PC-9 (cell line): Measurements from ENCODE around the gene OSBPL2. TPM values are rescaled to one million over a fixed set of nuclear protein-coding genes. Genes with fewer than 3 reads are reported as not detected.

Source experiments
- BruUV-seq: library from RNA; stranded (reverse); fragments of 400-500 nt; replicated peaks from 2 replicates; lab custom pipeline; 2021; lab: Mats Ljungman, UMichigan
- CTCF ChIA-PET: fragments of 300-600 bp; sonication (Branson Sonifier 250); formaldehyde crosslinking; loops from one replicate; lab custom pipeline; 2022; ENCODE audit warnings: antibody characterized with exemption; lab: Charles Lee
- POLR2A ChIA-PET: fragments of 300-600 bp; sonication (Branson Sonifier 250); formaldehyde crosslinking; loops from one replicate; lab custom pipeline; 2022; ENCODE audit warnings: antibody characterized with exemption; ENCODE audit not compliant: unreplicated experiment; lab: Charles Lee
- DNase-seq, 2 experiments: peaks; one replicate each; pipeline versions ENCODE4 v3.0.0 to v3.0.0-alpha.2; 2015 to 2022; ENCODE audit warnings: mixed read lengths in 1 of 2
- H2AFZ ChIP-seq: fragments of 200-600 bp; sonication (generic); 2 replicates; pipeline ENCODE4 v1.8.1; 2017; ENCODE audit warnings: antibody characterized with exemption
- H3F3A ChIP-seq: fragments of 200-600 bp; sonication (generic); 2 replicates; pipeline ENCODE4 v1.8.1; 2017; ENCODE audit warnings: antibody characterized with exemption, mild to moderate bottlenecking, low read depth; ENCODE audit not compliant: insufficient read depth
- H3K27ac ChIP-seq: fragments of 200-600 bp; sonication (generic); 2 replicates; pipeline ENCODE4 v1.6.1; 2016; ENCODE audit warnings: mixed run types
- H3K27me3 ChIP-seq: fragments of 200-600 bp; sonication (generic); 2 replicates; pipeline ENCODE4 v1.6.1; 2016; ENCODE audit warnings: low read depth, mixed run types; ENCODE audit not compliant: insufficient read depth
- H3K36me3 ChIP-seq: fragments of 200-600 bp; sonication (generic); 2 replicates; pipeline ENCODE4 v1.6.1; 2016; ENCODE audit warnings: low read depth, mixed run types
- H3K4me1 ChIP-seq: fragments of 200-600 bp; sonication (generic); replicated peaks from 2 replicates; pipeline ENCODE4 v1.6.1; 2016; ENCODE audit warnings: mixed run types; ENCODE audit not compliant: insufficient read depth
- H3K4me2 ChIP-seq: fragments of 200-600 bp; sonication (generic); 2 replicates; pipeline ENCODE4 v1.6.1; 2017; ENCODE audit warnings: mixed run types
- H3K4me3 ChIP-seq: fragments of 200-600 bp; sonication (generic); 2 replicates; pipeline ENCODE4 v1.6.1; 2016; ENCODE audit warnings: mixed run types
- H3K79me2 ChIP-seq: fragments of 200-600 bp; sonication (generic); 2 replicates; pipeline ENCODE4 v1.6.1; 2017; ENCODE audit warnings: low read depth, mixed run types
- H3K9me2 ChIP-seq: fragments of 200-600 bp; sonication (generic); 2 replicates; pipeline ENCODE4 v1.8.1; 2017; ENCODE audit warnings: mild to moderate bottlenecking; ENCODE audit not compliant: insufficient read depth
- H3K9me3 ChIP-seq: fragments of 200-600 bp; sonication (generic); 2 replicates; pipeline ENCODE4 v1.8.1; 2016; ENCODE audit warnings: low read depth; ENCODE audit not compliant: insufficient read depth
- H4K20me1 ChIP-seq: fragments of 200-600 bp; sonication (generic); 2 replicates; pipeline ENCODE4 v1.8.1; 2017; ENCODE audit not compliant: insufficient read depth
- CTCF ChIP-seq: fragments of 200-600 bp; sonication (generic); conservative IDR thresholded peaks from 2 replicates; pipeline ENCODE4 v1.6.1; 2017; ENCODE audit warnings: mixed run types, antibody characterized with exemption, mild to moderate bottlenecking, moderate library complexity
- EZH2 ChIP-seq: fragments of 200-600 bp; sonication (generic); IDR thresholded peaks from 2 replicates; pipeline ENCODE4 v1.8.0; 2017; ENCODE audit warnings: antibody characterized with exemption, low read depth
- intact Hi-C: fragments of 100-400 bp; cut with micrococcal nuclease; formaldehyde crosslinking; loops from one replicate; pipeline ENCODE4 v1.10.0; 2022; ENCODE audit not compliant: unreplicated experiment
- total RNA-seq: library from RNA; stranded (reverse); gene quantifications from 2 replicates; pipeline ENCODE4 v1.2.3, GENCODE V29; 2021

The OSBPL2 gene
- total RNA-seq, 1 experiment from 2014 or later = 84.8 TPM

GRCh38 chr20:62197311-62197710 lies 41.0 kb upstream of the OSBPL2 start:
- TF ChIP-seq CTCF (no peak), EZH2 (no peak)
- ChIA-PET CTCF (no interaction called here), POLR2A (interaction anchor here (0.6 kb wide), 1 partner anchor 597 kb away, joined by 3 read pairs; no protein-coding TSS in a partner anchor)
- no peaks in the 10 kb centered on the region for H3K4me1 ChIP-seq
- DNase-seq = no peak
- no peaks in the 10 kb centered on the region for H3K27me3 ChIP-seq
- no peaks in the 10 kb centered on the region for H3K9me3 ChIP-seq
- H4K20me1 ChIP-seq = peaks cover 13% of the 10 kb centered on the region; the same call in 1 of the 2 replicates
- no peak overlapping the region for H3K4me3 ChIP-seq
- H3K4me2 ChIP-seq = no peak overlapping the region
- H3K27ac ChIP-seq = no peak overlapping the region
- peaks cover 10% of the 10 kb centered on the region; the same call in 1 of the 2 replicates for H3K36me3 ChIP-seq
- intact Hi-C loops = no loop called here
- no peaks in the 10 kb centered on the region for H3K79me2 ChIP-seq
- BruUV-seq = no TSS peak
- H3F3A ChIP-seq = 0 out of 2 replicates have a peak, but pooled peaks cover 5% of the 10 kb centered on the region
- no peak overlapping the region for H2AFZ ChIP-seq
- no peaks in the 10 kb centered on the region for H3K9me2 ChIP-seq

- Histone ChIP-seq H3K9me2 (no peaks in the 10 kb centered on the region), H3K27me3 (no peaks in the 10 kb centered on the region), H3K79me2 (no peaks in the 10 kb centered on the region), H3K4me3 (no peak overlapping the region), H3K4me2 (no peak overlapping the region), H3K27ac (no peak overlapping the region), H4K20me1 (peaks cover 12% of the 10 kb centered on the region; the same call in 1 of the 2 replicates), H3K4me1 (no peaks in the 10 kb centered on the region), H2AFZ (no peak overlapping the region), H3K9me3 (no peaks in the 10 kb centered on the region), H3F3A (0 out of 2 replicates have a peak, but pooled peaks cover 5% of the 10 kb centered on the region), H3K36me3 (peaks cover 10% of the 10 kb centered on the region; the same call in 1 of the 2 replicates)
- TF ChIP-seq CTCF (no peak), EZH2 (no peak)
- no TSS peak for BruUV-seq
- POLR2A ChIA-PET = interaction anchor here (0.6 kb wide), 1 partner anchor 596 kb away, joined by 3 read pairs; no protein-coding TSS in a partner anchor
- intact Hi-C loops = no loop called here
- no peak for DNase-seq
- CTCF ChIA-PET = no interaction called here
Measured at GRCh38 chr20:62197801-62198200, 40.5 kb upstream of the OSBPL2 start.

- Histone ChIP-seq H4K20me1 (peaks cover 5% of the 10 kb centered on the region; the same call in 1 of the 2 replicates), H3K4me1 (no peaks in the 10 kb centered on the region), H3K36me3 (peaks cover 10% of the 10 kb centered on the region; the same call in 1 of the 2 replicates), H3K79me2 (no peaks in the 10 kb centered on the region), H3K9me3 (no peaks in the 10 kb centered on the region), H3K4me2 (no peak overlapping the region), H3K27ac (no peak overlapping the region), H3K4me3 (no peak overlapping the region), H3K9me2 (no peaks in the 10 kb centered on the region), H3F3A (peaks cover 5% of the 10 kb centered on the region; the same call in 1 of the 2 replicates), H3K27me3 (no peaks in the 10 kb centered on the region), H2AFZ (no peak overlapping the region)
- intact Hi-C loops = no loop called here
- no peak for TF ChIP-seq CTCF
- no peak for TF ChIP-seq EZH2
- DNase-seq = no peak
- ChIA-PET CTCF (interaction anchor here (0.6 kb wide), 1 partner anchor 104 kb away, joined by 3 read pairs; no protein-coding TSS in a partner anchor), POLR2A (no interaction called here)
- BruUV-seq = no TSS peak
Measured at GRCh38 chr20:62198496-62198895, 39.8 kb upstream of the OSBPL2 start.
